LNCAP (cell line): ENCODE data around the gene TMEM120B.

ENCODE experiments used
- TF ChIP-seq, protein P1 (sequence below): fragments of 450-650 bp; IDR thresholded peaks from 2 replicates; pipeline ENCODE4 v1.5.1; 2017; ENCODE audit warnings: mild to moderate bottlenecking

TMEM120B gene

DNA sequence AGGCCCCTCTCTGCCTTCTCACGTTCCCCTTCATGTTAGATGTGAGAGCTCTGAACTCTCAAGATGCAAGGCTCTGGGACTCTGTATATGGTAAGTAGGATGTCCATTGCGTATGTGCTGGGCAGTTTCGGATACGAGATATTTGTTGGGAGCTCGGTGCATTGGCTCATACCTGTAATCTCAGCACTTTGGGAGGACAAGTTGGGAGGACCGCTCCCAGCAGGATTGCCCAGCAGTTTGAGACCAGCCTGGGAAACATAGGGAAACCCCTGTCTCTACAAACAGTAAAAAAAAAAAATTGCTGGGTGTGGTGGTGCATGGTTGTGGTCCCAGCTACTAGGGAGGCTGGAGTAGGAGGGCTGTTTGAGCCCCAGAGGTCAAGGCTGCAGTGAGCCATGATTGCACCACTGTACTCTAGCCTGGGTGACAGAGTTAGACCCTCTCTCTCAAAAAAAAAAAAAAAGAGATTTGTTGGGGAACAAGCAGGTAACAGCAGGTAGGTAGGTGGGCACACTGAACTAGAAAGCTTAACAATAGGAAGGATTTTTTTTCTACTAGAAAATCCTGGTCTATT, 3.4 kb downstream of the TMEM120B start:
- TF ChIP-seq, protein P1, sequence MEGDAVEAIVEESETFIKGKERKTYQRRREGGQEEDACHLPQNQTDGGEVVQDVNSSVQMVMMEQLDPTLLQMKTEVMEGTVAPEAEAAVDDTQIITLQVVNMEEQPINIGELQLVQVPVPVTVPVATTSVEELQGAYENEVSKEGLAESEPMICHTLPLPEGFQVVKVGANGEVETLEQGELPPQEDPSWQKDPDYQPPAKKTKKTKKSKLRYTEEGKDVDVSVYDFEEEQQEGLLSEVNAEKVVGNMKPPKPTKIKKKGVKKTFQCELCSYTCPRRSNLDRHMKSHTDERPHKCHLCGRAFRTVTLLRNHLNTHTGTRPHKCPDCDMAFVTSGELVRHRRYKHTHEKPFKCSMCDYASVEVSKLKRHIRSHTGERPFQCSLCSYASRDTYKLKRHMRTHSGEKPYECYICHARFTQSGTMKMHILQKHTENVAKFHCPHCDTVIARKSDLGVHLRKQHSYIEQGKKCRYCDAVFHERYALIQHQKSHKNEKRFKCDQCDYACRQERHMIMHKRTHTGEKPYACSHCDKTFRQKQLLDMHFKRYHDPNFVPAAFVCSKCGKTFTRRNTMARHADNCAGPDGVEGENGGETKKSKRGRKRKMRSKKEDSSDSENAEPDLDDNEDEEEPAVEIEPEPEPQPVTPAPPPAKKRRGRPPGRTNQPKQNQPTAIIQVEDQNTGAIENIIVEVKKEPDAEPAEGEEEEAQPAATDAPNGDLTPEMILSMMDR = no peak

DNA sequence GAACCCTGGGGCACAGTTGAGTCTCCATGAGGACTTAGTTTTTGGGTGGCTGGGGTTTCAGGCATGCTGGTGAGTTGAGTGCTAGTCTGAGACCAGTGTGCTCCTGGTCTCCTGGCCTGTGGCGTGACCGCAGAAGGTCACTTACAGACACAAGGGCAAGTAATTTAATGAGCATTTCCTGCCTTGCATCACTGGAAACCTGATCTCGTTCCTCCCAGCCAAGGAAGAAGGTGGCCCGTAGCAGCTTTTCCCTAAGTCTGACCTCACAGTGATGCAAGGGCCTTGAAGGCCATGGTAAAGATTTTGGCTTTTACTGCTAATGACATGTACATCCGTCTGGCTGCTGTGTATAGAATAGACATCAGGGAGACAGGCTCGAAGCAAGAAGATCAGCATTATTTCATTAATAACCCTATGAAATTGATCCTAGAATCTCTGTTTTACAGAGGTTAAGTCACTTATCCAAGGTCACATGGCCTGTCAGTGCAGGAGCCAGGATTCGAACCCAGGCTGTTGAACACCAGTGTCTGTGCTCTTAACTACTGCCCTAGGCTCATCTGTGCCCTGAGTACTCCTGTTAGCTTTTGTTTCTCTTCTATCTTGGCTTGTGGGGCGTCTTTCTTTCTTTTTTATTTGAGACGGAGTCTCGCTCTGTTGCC, 4.6 kb downstream of the TMEM120B start:
- TF ChIP-seq, protein P1 = no peak

DNA sequence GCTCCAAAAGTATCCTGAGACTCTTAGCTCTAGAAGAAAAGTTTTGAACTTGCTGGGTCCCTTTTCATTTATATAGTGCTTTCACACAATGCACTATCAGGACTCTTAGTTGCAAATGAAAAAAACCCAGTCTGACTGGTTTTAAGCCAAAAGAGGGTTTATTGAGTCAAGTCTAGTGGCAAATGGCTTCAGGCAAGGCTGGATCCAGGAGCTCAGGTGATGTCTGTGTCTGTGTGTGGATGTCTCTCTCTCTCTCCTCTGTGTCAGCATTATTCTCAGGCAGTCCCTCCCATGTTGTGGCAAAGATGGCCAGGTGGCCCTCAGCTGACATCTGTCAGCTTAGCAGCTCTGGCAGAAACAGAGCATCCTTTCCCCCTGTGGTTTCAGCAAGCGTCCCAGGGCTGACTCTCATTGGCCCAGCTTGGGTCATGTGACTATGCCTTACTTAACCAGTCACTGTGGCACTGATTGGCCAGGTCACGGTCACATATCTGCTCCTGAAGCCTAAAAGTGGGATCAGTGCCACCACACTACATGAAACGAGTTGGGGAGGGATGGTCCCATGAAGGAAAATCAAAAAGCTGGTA, 6.2 kb downstream of the TMEM120B start:
- TF ChIP-seq, protein P1 = no peak

DNA sequence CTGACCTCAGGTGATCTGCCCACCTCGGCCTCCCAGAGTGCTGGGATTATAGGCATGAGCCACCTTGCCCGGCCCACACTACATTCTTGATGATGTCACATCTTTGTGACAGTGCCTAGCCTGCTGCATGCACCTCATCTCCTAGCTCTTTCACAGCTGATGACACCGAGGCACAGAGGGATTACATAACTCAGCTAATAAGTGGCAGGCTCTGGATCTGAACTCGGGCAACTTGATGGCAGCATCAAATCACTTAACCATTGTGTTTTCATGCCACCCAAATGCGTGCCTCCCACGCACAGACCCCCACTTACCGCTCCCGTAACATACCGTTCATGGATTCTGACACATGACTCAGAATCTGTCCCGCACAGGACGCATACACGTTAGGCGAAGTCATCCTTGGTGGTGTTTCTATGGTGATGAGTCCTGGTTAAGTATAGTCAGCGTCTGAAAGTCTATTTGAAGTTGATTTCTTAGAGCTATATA, 7.4 kb downstream of the TMEM120B start:
- TF ChIP-seq, protein P1 = no peak

DNA sequence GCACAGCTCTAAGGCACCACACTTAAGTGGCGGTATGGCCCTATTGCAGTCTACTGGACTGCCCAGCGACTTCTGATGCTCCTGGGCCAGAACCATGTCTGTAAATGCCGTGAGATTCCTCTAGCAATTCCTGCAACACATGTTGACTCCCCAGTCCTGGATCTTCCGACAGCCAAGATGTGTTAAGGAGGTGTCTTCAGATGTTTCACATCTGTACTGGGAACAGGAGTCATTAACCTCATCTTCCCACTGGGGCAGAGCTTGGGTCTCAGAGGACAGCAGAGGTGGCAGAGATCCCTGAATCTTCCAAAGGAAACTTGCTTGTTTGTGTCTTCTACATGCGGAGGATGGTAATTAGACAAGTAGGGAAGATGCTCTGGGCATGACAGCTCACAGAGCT, 8.2 kb downstream of the TMEM120B start:
- TF ChIP-seq, protein P1 = no peak

DNA sequence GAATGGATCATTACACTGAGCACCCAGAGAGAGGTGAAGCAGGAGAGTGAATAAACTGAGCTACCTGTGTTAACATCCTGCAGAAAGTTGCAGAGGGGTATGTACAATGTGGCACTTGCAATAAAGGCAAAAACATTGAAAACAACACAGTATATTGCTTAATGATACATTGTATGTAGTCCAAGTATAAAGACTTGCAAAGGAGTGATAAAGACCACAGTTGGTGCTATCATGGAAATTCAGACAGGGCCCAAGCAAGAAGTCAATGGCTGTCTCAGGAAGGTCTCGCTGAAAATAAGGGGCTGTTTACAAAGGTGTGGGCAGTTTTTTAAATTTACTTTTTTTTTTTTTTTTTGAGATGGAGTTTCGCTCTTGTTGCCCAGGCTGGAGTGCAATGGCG, 10.0 kb downstream of the TMEM120B start:
- TF ChIP-seq, protein P1 = no peak

DNA sequence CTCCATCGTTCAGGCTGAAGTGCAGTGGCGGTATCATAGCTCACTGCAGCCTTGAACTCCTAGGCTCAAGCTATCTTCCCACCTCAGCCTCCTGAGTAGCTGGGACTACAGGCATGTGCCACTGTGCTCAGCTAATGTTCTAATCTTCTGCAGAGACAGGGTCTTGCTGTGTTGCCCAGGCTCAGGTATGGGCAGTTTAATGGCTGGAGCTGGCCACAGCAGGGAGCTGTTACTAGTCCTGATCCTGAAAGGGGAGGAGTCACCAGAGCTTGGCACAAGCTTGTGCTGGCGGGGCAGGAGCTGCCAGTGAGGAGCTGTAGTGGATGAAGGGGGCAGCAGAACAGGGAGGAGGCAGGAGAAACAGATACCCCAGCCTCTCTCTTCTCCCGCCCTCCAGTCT, 10.6 kb downstream of the TMEM120B start:
- TF ChIP-seq, protein P1 = no peak
